Fibroblast of peridontal ligament (primary cell): ENCODE data around the gene ALDOA.
A peak's percentile ranks its signal among the peaks of the same experiment; 100 is the strongest.
"Not testable (repeated sequence)": the region's sequence is repeated elsewhere in the genome, so short reads cannot be mapped to it uniquely, and the experiment has no call there.

ENCODE experiments used
- DNase-seq: peaks from one replicate; pipeline ENCODE4 v3.0.0-alpha.2; 2010; ENCODE audit errors: extremely low read depth

The ALDOA gene

GRCh38 chr16:30090610-30091331, 25.2 kb downstream of the ALDOA start:
- DNase-seq, result no peak

GRCh38 chr16:30091474-30092372, 26.2 kb downstream of the ALDOA start, which contains the start of gene TBX6:
TBX6 (minus strand) TSS chr16:30091924; CDS start chr16:30091193, 731 bp downstream.
- DNase-seq, result peak; percentile 78

GRCh38 chr16:30092373-30093010, 26.9 kb downstream of the ALDOA start:
- peak; percentile 39 for DNase-seq

GRCh38 chr16:30094541-30095165, 29.1 kb downstream of the ALDOA start:
- DNase-seq, result no peak

GRCh38 chr16:30095166-30096078, 29.9 kb downstream of the ALDOA start:
- no peak for DNase-seq

- peak; percentile 73 for DNase-seq
Measured at GRCh38 chr16:30096105-30096861, 30.7 kb downstream of the ALDOA start, which contains the start of gene YPEL3. YPEL3 (minus strand) TSS chr16:30096213; CDS start chr16:30095482, 731 bp downstream.

GRCh38 chr16:30096862-30097563, 31.5 kb downstream of the ALDOA start:
- DNase-seq, result no peak

GRCh38 chr16:30104090-30104489, 38.5 kb downstream of the ALDOA start:
- DNase-seq, result no peak

GRCh38 chr16:30104492-30104891, 38.9 kb downstream of the ALDOA start:
- no peak for DNase-seq

GRCh38 chr16:30108059-30108850, 42.7 kb downstream of the ALDOA start:
- no peak for DNase-seq

- DNase-seq, result no peak
Measured at GRCh38 chr16:30110661-30111060, 45.1 kb downstream of the ALDOA start.

GRCh38 chr16:30112197-30113030, 46.9 kb downstream of the ALDOA start:
- peak; percentile 54 for DNase-seq

- DNase-seq, result no peak
Measured at GRCh38 chr16:30113031-30113710, 47.6 kb downstream of the ALDOA start, which contains the start of gene GDPD3. GDPD3 (minus strand) TSS chr16:30113537; CDS start chr16:30113478, 59 bp downstream.

- DNase-seq, result no peak
Measured at GRCh38 chr16:30113711-30114333, 48.3 kb downstream of the ALDOA start.

- no peak for DNase-seq
Measured at GRCh38 chr16:30114411-30114810, 48.9 kb downstream of the ALDOA start.

- not testable (repeated sequence) for DNase-seq
Measured at GRCh38 chr16:30114833-30115232, 49.3 kb downstream of the ALDOA start.
